ENCODE data around the gene AVPR1B. TPM values are rescaled to one million over a fixed set of nuclear protein-coding genes. Genes with fewer than 3 reads are reported as not detected.

AVPR1B gene
- total RNA-seq, 1 experiment from 2014 or later = not detected

DNA sequence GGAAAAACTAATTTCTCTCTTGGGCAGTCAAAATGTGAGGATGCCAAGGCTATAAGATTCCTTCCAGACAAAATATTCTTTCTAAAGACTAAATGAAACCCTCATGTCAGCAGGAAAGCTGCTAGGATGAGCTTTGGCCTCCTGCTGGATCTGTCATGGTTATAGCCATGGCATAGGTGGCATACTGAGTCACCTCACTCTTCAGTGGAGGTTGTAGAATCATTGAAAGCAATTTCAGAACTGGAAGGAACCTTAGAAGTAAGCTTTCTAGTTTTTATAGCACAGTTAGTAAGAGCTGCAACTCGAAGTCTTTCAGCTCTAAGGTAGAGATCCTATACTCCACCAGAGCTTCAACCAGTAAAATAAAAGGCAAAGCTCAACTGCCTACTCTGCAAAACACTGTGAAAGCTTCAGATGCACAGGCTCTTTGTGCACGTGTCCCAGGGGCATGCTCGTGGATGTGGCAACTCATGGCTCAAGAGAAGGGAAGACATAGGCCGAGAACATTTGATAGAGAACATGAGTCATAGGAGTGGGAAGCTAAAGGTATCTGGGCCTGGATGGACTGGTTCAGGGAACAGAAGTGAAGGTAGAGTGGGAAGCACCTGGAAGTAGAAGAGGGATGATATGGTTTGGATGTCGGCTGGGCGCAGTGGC, 5.8 kb downstream of the AVPR1B start:
- H3K36me3 ChIP-seq (ENCODE audit: control insufficient read depth, insufficient read depth, low read length) = no peaks in the 10 kb centered on the region
- CTCF ChIA-PET = no interaction called here
- POLR2A ChIA-PET = no interaction called here
- DNase-seq = no peak
- no peaks in the 10 kb centered on the region for H3K4me1 ChIP-seq
- Mint-ChIP-seq H3K4me3 (ENCODE audit: unreplicated experiment) (no peak overlapping the region), H3K9me3 (ENCODE audit: unreplicated experiment) (no peaks in the 10 kb centered on the region), H3K27me3 (ENCODE audit: insufficient read depth, unreplicated experiment) (peaks cover 7% of the 10 kb centered on the region), H3K4me1 (ENCODE audit: low read depth, unreplicated experiment) (no peaks in the 10 kb centered on the region), H3K27ac (ENCODE audit: unreplicated experiment) (no peak overlapping the region), H3K36me3 (ENCODE audit: insufficient read depth, unreplicated experiment) (no peaks in the 10 kb centered on the region)
- H3K4me3 ChIP-seq (ENCODE audit: low read depth, low read length) = no peak overlapping the region
- no peaks in the 10 kb centered on the region for H3K9me3 ChIP-seq
- no TSS peak for BruUV-seq (replicated peaks)
- TF ChIP-seq, protein P1, sequence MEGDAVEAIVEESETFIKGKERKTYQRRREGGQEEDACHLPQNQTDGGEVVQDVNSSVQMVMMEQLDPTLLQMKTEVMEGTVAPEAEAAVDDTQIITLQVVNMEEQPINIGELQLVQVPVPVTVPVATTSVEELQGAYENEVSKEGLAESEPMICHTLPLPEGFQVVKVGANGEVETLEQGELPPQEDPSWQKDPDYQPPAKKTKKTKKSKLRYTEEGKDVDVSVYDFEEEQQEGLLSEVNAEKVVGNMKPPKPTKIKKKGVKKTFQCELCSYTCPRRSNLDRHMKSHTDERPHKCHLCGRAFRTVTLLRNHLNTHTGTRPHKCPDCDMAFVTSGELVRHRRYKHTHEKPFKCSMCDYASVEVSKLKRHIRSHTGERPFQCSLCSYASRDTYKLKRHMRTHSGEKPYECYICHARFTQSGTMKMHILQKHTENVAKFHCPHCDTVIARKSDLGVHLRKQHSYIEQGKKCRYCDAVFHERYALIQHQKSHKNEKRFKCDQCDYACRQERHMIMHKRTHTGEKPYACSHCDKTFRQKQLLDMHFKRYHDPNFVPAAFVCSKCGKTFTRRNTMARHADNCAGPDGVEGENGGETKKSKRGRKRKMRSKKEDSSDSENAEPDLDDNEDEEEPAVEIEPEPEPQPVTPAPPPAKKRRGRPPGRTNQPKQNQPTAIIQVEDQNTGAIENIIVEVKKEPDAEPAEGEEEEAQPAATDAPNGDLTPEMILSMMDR (IDR thresholded peaks at IDR 0.05; ENCODE audit: insufficient read depth in 1 of 2, low read depth in 1 of 2, low read length in 1 of 2, severe bottlenecking in 1 of 2, unreplicated experiment in 1 of 2) = no peak
- no peaks in the 10 kb centered on the region for H3K27me3 ChIP-seq (replicated peaks; ENCODE audit: control insufficient read depth, insufficient read depth, low read length)
- intact Hi-C loops (cut with micrococcal nuclease; ENCODE audit: unreplicated experiment) = no loop called here

DNA sequence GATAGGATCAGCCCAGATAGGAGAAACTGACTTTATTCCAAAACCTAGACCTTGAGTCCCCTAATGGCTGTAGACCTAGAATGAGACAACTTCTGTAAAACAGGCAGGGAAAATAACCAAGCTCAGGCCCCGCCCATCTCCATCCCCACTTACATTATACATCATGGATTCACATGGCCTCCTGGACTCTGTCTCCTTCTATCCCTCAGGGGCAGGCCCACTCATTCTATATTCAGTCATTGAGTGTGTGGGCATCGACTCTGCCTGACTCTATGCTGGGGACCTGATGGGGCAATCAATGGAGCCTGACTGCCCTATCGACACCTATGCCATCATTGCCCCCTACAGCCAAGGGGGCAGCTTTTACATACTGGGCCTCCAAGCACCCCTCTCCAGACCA, 6.4 kb downstream of the AVPR1B start:
- H3K9me3 ChIP-seq = no peaks in the 10 kb centered on the region
- TF ChIP-seq, protein P1 (IDR thresholded peaks at IDR 0.05; ENCODE audit: insufficient read depth in 1 of 2, low read depth in 1 of 2, low read length in 1 of 2, severe bottlenecking in 1 of 2, unreplicated experiment in 1 of 2) = no peak
- ChIA-PET CTCF (no interaction called here), POLR2A (no interaction called here)
- Mint-ChIP-seq H3K36me3 (ENCODE audit: insufficient read depth, unreplicated experiment) (no peaks in the 10 kb centered on the region), H3K4me1 (ENCODE audit: low read depth, unreplicated experiment) (no peaks in the 10 kb centered on the region), H3K9me3 (ENCODE audit: unreplicated experiment) (no peaks in the 10 kb centered on the region), H3K27me3 (ENCODE audit: insufficient read depth, unreplicated experiment) (peaks cover 7% of the 10 kb centered on the region), H3K4me3 (ENCODE audit: unreplicated experiment) (no peak overlapping the region), H3K27ac (ENCODE audit: unreplicated experiment) (no peak overlapping the region)
- H3K4me3 ChIP-seq (ENCODE audit: low read depth, low read length) = no peak overlapping the region
- H3K27me3 ChIP-seq (replicated peaks; ENCODE audit: control insufficient read depth, insufficient read depth, low read length) = no peaks in the 10 kb centered on the region
- BruUV-seq (replicated peaks) = no TSS peak
- intact Hi-C loops (cut with micrococcal nuclease; ENCODE audit: unreplicated experiment) = no loop called here
- H3K36me3 ChIP-seq (ENCODE audit: control insufficient read depth, insufficient read depth, low read length) = no peaks in the 10 kb centered on the region
- no peaks in the 10 kb centered on the region for H3K4me1 ChIP-seq
- DNase-seq = no peak

DNA sequence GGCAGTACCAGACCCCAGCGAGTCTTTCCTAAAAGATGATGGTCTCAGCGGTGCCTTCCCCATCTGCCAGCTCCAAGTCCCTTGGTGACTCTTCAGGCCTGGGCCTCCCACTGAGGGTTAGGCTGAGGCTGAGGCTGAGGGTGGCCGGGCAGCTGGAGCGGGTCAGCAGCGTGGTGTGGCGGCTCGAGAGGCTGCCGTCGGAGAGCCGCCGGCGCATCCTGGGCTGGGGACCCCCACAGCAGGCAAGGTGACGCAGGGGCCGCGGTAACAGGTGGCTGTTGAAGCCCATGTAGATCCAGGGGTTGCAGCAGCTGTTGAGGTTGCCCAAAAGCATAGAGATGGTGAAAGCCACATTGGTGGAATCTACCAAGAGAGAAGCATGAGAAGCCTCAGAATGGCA, 7.0 kb downstream of the AVPR1B start:
- no peaks in the 10 kb centered on the region for H3K36me3 Mint-ChIP-seq (ENCODE audit: insufficient read depth, unreplicated experiment)
- H3K36me3 ChIP-seq (ENCODE audit: control insufficient read depth, insufficient read depth, low read length) = no peaks in the 10 kb centered on the region
- no peak for DNase-seq
- H3K4me1 Mint-ChIP-seq (ENCODE audit: low read depth, unreplicated experiment) = no peaks in the 10 kb centered on the region
- no peak overlapping the region for H3K4me3 ChIP-seq (ENCODE audit: low read depth, low read length)
- no peaks in the 10 kb centered on the region for H3K27me3 ChIP-seq (replicated peaks; ENCODE audit: control insufficient read depth, insufficient read depth, low read length)
- ChIA-PET CTCF (no interaction called here), POLR2A (no interaction called here)
- H3K9me3 Mint-ChIP-seq (ENCODE audit: unreplicated experiment) = no peaks in the 10 kb centered on the region
- TF ChIP-seq, protein P1 (IDR thresholded peaks at IDR 0.05; ENCODE audit: insufficient read depth in 1 of 2, low read depth in 1 of 2, low read length in 1 of 2, severe bottlenecking in 1 of 2, unreplicated experiment in 1 of 2) = no peak
- H3K9me3 ChIP-seq = no peaks in the 10 kb centered on the region
- H3K27ac Mint-ChIP-seq (ENCODE audit: unreplicated experiment) = no peak overlapping the region
- intact Hi-C loops (cut with micrococcal nuclease; ENCODE audit: unreplicated experiment) = no loop called here
- H3K4me3 Mint-ChIP-seq (ENCODE audit: unreplicated experiment) = no peak overlapping the region
- peaks cover 7% of the 10 kb centered on the region for H3K27me3 Mint-ChIP-seq (ENCODE audit: insufficient read depth, unreplicated experiment)
- no peaks in the 10 kb centered on the region for H3K4me1 ChIP-seq
- no TSS peak for BruUV-seq (replicated peaks)

Measured in Caco-2 (cell line).